ENCODE results near the gene GPM6B. TPM values are rescaled to one million over a fixed set of nuclear protein-coding genes. Genes with fewer than 3 reads are reported as not detected.

Gene GPM6B
- polyA plus RNA-seq, 1 donor from 2014 or later, result 205 TPM

- Histone ChIP-seq H3K36me3 (ENCODE audit: insufficient read depth, low read length) (no peaks in the 10 kb centered on the region), H3F3A (ENCODE audit: insufficient read depth, low read length, poor library complexity, severe bottlenecking) (no peaks in the 10 kb centered on the region), H3K9me3 (ENCODE audit: low read length) (no peaks in the 10 kb centered on the region), H3K79me2 (replicated peaks; ENCODE audit: insufficient read depth, low read length) (peaks cover 4% of the 10 kb centered on the region), H3K4me2 (ENCODE audit: low read length) (no peak overlapping the region), H3K9ac (ENCODE audit: low read length) (no peak overlapping the region), H3K9me2 (ENCODE audit: insufficient read depth, low read length) (no peaks in the 10 kb centered on the region), H2AFZ (ENCODE audit: low read depth, low read length) (no peak overlapping the region), H4K20me1 (ENCODE audit: insufficient read depth) (no peaks in the 10 kb centered on the region), H3K4me3 (ENCODE audit: low read length) (no peak overlapping the region), H3K27me3 (ENCODE audit: insufficient read depth, low read depth, low read length) (no peaks in the 10 kb centered on the region), H3K27ac (ENCODE audit: low read length) (no peak overlapping the region)
- no peak for TF ChIP-seq CTCF (IDR thresholded peaks at IDR 0.05; ENCODE audit: poor library complexity, severe bottlenecking)
- no peak for TF ChIP-seq REST (IDR thresholded peaks at IDR 0.05; ENCODE audit: borderline replicate concordance)
- no peak for TF ChIP-seq SMC3 (conservative IDR thresholded peaks at IDR 0.05; ENCODE audit: poor library complexity)
- TF ChIP-seq RAD21 (conservative IDR thresholded peaks at IDR 0.05), result no peak
- TF ChIP-seq EP300 (conservative IDR thresholded peaks at IDR 0.05; ENCODE audit: poor library complexity, severe bottlenecking), result no peak
- TF ChIP-seq TAF1 (IDR thresholded peaks at IDR 0.05; ENCODE audit: low read depth), result no peak
- TF ChIP-seq POLR2AphosphoS5 (IDR thresholded peaks at IDR 0.05), result no peak
- no peak for TF ChIP-seq EZH2 (IDR thresholded peaks at IDR 0.05; ENCODE audit: borderline replicate concordance, insufficient read depth, low read length, poor library complexity, severe bottlenecking)
- TF ChIP-seq MXI1 (conservative IDR thresholded peaks at IDR 0.05; ENCODE audit: poor library complexity, severe bottlenecking), result no peak
Measured at GRCh38 chrX:13721819-13722519, 94.9 kb downstream of the GPM6B start.

GRCh38 chrX:13721371-13721770, 95.5 kb downstream of the GPM6B start:
- H3K9me3 ChIP-seq (ENCODE audit: low read length), result no peaks in the 10 kb centered on the region
- H3K4me2 ChIP-seq (ENCODE audit: low read length), result no peak overlapping the region
- H3K79me2 ChIP-seq (replicated peaks; ENCODE audit: insufficient read depth, low read length), result peaks cover 4% of the 10 kb centered on the region
- no peak overlapping the region for H3K4me3 ChIP-seq (ENCODE audit: low read length)
- H3K27me3 ChIP-seq (ENCODE audit: insufficient read depth, low read depth, low read length), result no peaks in the 10 kb centered on the region
- no peaks in the 10 kb centered on the region for H4K20me1 ChIP-seq (ENCODE audit: insufficient read depth)
- no peak overlapping the region for H3K9ac ChIP-seq (ENCODE audit: low read length)
- peaks cover 1% of the 10 kb centered on the region for H3K36me3 ChIP-seq (ENCODE audit: insufficient read depth, low read length)
- no peaks in the 10 kb centered on the region for H3F3A ChIP-seq (ENCODE audit: insufficient read depth, low read length, poor library complexity, severe bottlenecking)
- H2AFZ ChIP-seq (ENCODE audit: low read depth, low read length), result no peak overlapping the region
- TF ChIP-seq TAF1 (IDR thresholded peaks at IDR 0.05; ENCODE audit: low read depth) (no peak), SMC3 (conservative IDR thresholded peaks at IDR 0.05; ENCODE audit: poor library complexity) (no peak), CTCF (IDR thresholded peaks at IDR 0.05; ENCODE audit: poor library complexity, severe bottlenecking) (no peak), EP300 (conservative IDR thresholded peaks at IDR 0.05; ENCODE audit: poor library complexity, severe bottlenecking) (no peak), REST (IDR thresholded peaks at IDR 0.05; ENCODE audit: borderline replicate concordance) (no peak), POLR2AphosphoS5 (IDR thresholded peaks at IDR 0.05) (no peak), MXI1 (conservative IDR thresholded peaks at IDR 0.05; ENCODE audit: poor library complexity, severe bottlenecking) (no peak)
- H3K9me2 ChIP-seq (ENCODE audit: insufficient read depth, low read length), result no peaks in the 10 kb centered on the region
- H3K27ac ChIP-seq (ENCODE audit: low read length), result no peak overlapping the region
